Gastroesophageal sphincter (tissue), 3 donors: ENCODE measurements around the gene CCL4L2.

Source experiments
- CTCF ChIP-seq, 4 experiments: fragments of 200-600 bp in 2 of 4; fragments of 450-650 bp in 2 of 4; sonication (generic) in 1 of 4; IDR thresholded peaks; one replicate each; pipeline ENCODE4 v1.5.1; 2017 to 2019; ENCODE audit warnings: antibody characterized with exemption in 4 of 4, mild to moderate bottlenecking in 2 of 4, moderate library complexity in 2 of 4
- EP300 ChIP-seq: sonication (generic); formaldehyde crosslinking; IDR thresholded peaks from one replicate; pipeline ENCODE4 v1.6.1; 2017; ENCODE audit warnings: antibody characterized with exemption, mild to moderate bottlenecking
- POLR2A ChIP-seq, 2 donors: fragments of 450-650 bp; IDR thresholded peaks; one replicate each; pipeline ENCODE4 v1.6.1; 2017; ENCODE audit warnings: antibody characterized with exemption in 2 of 2, mild to moderate bottlenecking in 2 of 2, moderate library complexity in 1 of 2
- POLR2AphosphoS5 ChIP-seq: sonication (generic); formaldehyde crosslinking; IDR thresholded peaks from one replicate; pipeline ENCODE4 v1.6.1; 2017; ENCODE audit warnings: antibody characterized with exemption

- no peak for TF ChIP-seq CTCF (IDR thresholded peaks at IDR 0.05)
- TF ChIP-seq POLR2A (IDR thresholded peaks at IDR 0.05), result no peak
- no peak for TF ChIP-seq EP300
- TF ChIP-seq POLR2AphosphoS5, result no peak
These were observed 6.0 kb upstream of the CCL4L2 start for GRCh38 chr17:36204724-36205500.
